A549 (cell line): ENCODE results near the gene FAM162A. TPM values are rescaled to one million over a fixed set of nuclear protein-coding genes. Genes with fewer than 3 reads are reported as not detected.

ENCODE experiments used
- ATAC-seq, 2 experiments: fragments of 200-7000 bp in 1 of 2; fragments of >200 bp in 1 of 2; cut with Nextera tagmentation in 1 of 2; cut with Tn5 transposase in 1 of 2; 3 replicates each; pipeline versions ENCODE4 v1.8.0 to v1.9.1; 2018 to 2020; ENCODE audit warnings: mild to moderate bottlenecking in 1 of 2, moderate library complexity in 1 of 2
- CTCF ChIA-PET: fragments of 300-600 bp; sonication (Branson Sonifier 250); formaldehyde crosslinking; extraction: SDS; loops from one replicate; lab custom pipeline; 2021; ENCODE audit warnings: antibody characterized with exemption, inconsistent platforms; lab: Yijun Ruan, JAX
- POLR2A ChIA-PET: fragments of 350-600 bp; formaldehyde crosslinking; extraction: SDS; loops from one replicate; lab custom pipeline; 2021; ENCODE audit warnings: antibody characterized with exemption, inconsistent platforms; lab: Yijun Ruan, JAX
- DNase-seq, 2 experiments: peaks; one replicate each; pipeline versions ENCODE4 v3.0.0 to v3.0.0-alpha.2; 2011 to 2016; ENCODE audit warnings: low read depth in 1 of 2, low spot score in 1 of 2
- FAIRE-seq: peaks from 2 replicates; lab custom pipeline; 2011; peaks lifted over from hg19 to GRCh38; lab: Jason Lieb, UNC
- H3K27ac ChIP-seq, 2 experiments: fragments of >200 bp; sonication (Bioruptor Twin); formaldehyde crosslinking; 3 replicates each; pipeline ENCODE4 v1.5.1; 2016 to 2017
- H3K4me1 ChIP-seq: fragments of >200 bp; sonication (Bioruptor Twin); formaldehyde crosslinking; 3 replicates; pipeline ENCODE4 v1.6.1; 2016
- H3K4me2 ChIP-seq: fragments of >200 bp; sonication (Bioruptor Twin); formaldehyde crosslinking; 3 replicates; pipeline ENCODE4 v1.6.1; 2016
- H3K4me3 ChIP-seq: fragments of >200 bp; sonication (Bioruptor Twin); formaldehyde crosslinking; 3 replicates; pipeline ENCODE4 v1.5.1; 2016
- H3K9me3 ChIP-seq: fragments of >200 bp; sonication (Bioruptor Twin); formaldehyde crosslinking; 3 replicates; pipeline ENCODE4 v1.6.1; 2016
- CBX2 ChIP-seq: fragments of 200-600 bp; sonication (generic); IDR thresholded peaks from 2 replicates; pipeline ENCODE4 v1.6.1; 2016; ENCODE audit warnings: low read depth, mild to moderate bottlenecking, borderline replicate concordance
- CHD4 ChIP-seq: fragments of 200-600 bp; sonication (generic); IDR thresholded peaks from 2 replicates; pipeline ENCODE4 v1.6.1; 2016; ENCODE audit warnings: antibody characterized with exemption, mild to moderate bottlenecking, borderline replicate concordance
- HOXB13 ChIP-seq: fragments of 250-450 bp; sonication (Bioruptor Pico); IDR thresholded peaks from 2 replicates; pipeline ENCODE4 v1.5.0; 2020; ENCODE audit warnings: low read depth, mild to moderate bottlenecking, moderate library complexity
- HOXB5 ChIP-seq: fragments of 250-450 bp; sonication (Bioruptor Pico); IDR thresholded peaks from 2 replicates; pipeline ENCODE4 v1.5.0; 2020; ENCODE audit warnings: mild to moderate bottlenecking, moderate library complexity
- JUN ChIP-seq, 2 experiments: fragments of >200 bp; sonication (Bioruptor Twin); formaldehyde crosslinking; IDR thresholded peaks; 2 replicates in 1 of 2; 3 replicates in 1 of 2; pipeline ENCODE4 v1.6.1; 2016 to 2017
- KDM1A ChIP-seq: fragments of 200-600 bp; sonication (generic); IDR thresholded peaks from 2 replicates; pipeline ENCODE4 v1.6.1; 2016; ENCODE audit warnings: low read depth, mild to moderate bottlenecking
- MAFK ChIP-seq: fragments of 450-650 bp; IDR thresholded peaks from 2 replicates; pipeline ENCODE4 v1.6.1; 2014; ENCODE audit not compliant: partially characterized antibody
- MAZ ChIP-seq: fragments of 150-350 bp; IDR thresholded peaks from 2 replicates; pipeline ENCODE4 v1.6.1; 2014; ENCODE audit warnings: antibody characterized with exemption, low read depth, low read length, borderline replicate concordance
- MYC ChIP-seq: IDR thresholded peaks from 2 replicates; pipeline ENCODE4 v1.6.1; 2012; ENCODE audit warnings: mild to moderate bottlenecking, inconsistent platforms, low read length, improper control_type of control experiment, borderline replicate concordance
- POLR2A ChIP-seq: IDR thresholded peaks from 2 replicates; pipeline ENCODE4 v1.6.1; 2012; ENCODE audit warnings: mild to moderate bottlenecking, low read length
- RAD21 ChIP-seq, 2 experiments: fragments of >200 bp in 1 of 2; sonication (Bioruptor Twin) in 1 of 2; formaldehyde crosslinking in 1 of 2; IDR thresholded peaks in 1 of 2; conservative IDR thresholded peaks in 1 of 2; 2 replicates in 1 of 2; 3 replicates in 1 of 2; pipeline ENCODE4 v1.6.1; 2012 to 2018; ENCODE audit warnings: inconsistent platforms in 1 of 2
- RARB ChIP-seq: fragments of 250-450 bp; sonication (Bioruptor Pico); IDR thresholded peaks from 2 replicates; pipeline ENCODE4 v1.8.0; 2021; ENCODE audit warnings: mild to moderate bottlenecking, moderate library complexity
- RFX5 ChIP-seq: fragments of 450-650 bp; IDR thresholded peaks from 2 replicates; pipeline ENCODE4 v1.7.1; 2014; ENCODE audit warnings: antibody characterized with exemption, mild to moderate bottlenecking, moderate library complexity
- RNF2 ChIP-seq: fragments of 200-600 bp; sonication (generic); IDR thresholded peaks from 2 replicates; pipeline ENCODE4 v1.6.1; 2016; ENCODE audit warnings: low read depth, mild to moderate bottlenecking, antibody characterized with exemption, moderate library complexity, borderline replicate concordance
- TFCP2L1 ChIP-seq: fragments of 250-450 bp; sonication (Bioruptor Pico); IDR thresholded peaks from 2 replicates; pipeline ENCODE4 v1.5.0; 2021; ENCODE audit warnings: mild to moderate bottlenecking
- ZSCAN20 ChIP-seq: fragments of 250-450 bp; sonication (Bioruptor Pico); IDR thresholded peaks from 2 replicates; pipeline ENCODE4 v1.8.0; 2022; ENCODE audit warnings: mild to moderate bottlenecking, moderate library complexity
- WGBS: methylation state at CpG from one replicate; pipeline ENCODE4 v1.1.6; 2017; ENCODE audit errors: missing lambda C conversion rate; 5-methylcytosine and 5-hydroxymethylcytosine counted together
- polyA plus RNA-seq, 4 experiments: library from polyadenylated mRNA; depleted of rRNA in 3 of 4; stranded (reverse); fragments of >200 nt; fragmentation: RNase III in 1 of 4; extraction: RNeasy Plus Mini Kit Qiagen cat#74134 plus additional on column Dnase treatment in 1 of 4; gene quantifications; 2 replicates in 3 of 4; 3 replicates in 1 of 4; pipeline ENCODE4 v1.2.3, GENCODE V29; 2011 to 2017
- TF ChIP-seq, protein P1 (sequence below): IDR thresholded peaks from 2 replicates; pipeline ENCODE4 v1.6.1; 2012; ENCODE audit warnings: low read depth, borderline replicate concordance
- TF ChIP-seq, protein P2 (sequence below): fragments of 150-350 bp; IDR thresholded peaks from 2 replicates; pipeline ENCODE4 v1.6.1; 2014; ENCODE audit warnings: low read depth, mild to moderate bottlenecking, low read length
- TF ChIP-seq, protein P3 (sequence below): fragments of >200 bp; sonication (Bioruptor Twin); formaldehyde crosslinking; IDR thresholded peaks from 2 replicates; pipeline ENCODE4 v1.6.1; 2016
- TF ChIP-seq, protein P4 (sequence below): fragments of 200-600 bp; sonication (generic); IDR thresholded peaks from 2 replicates; pipeline ENCODE4 v1.6.1; 2016; ENCODE audit warnings: antibody characterized with exemption, mild to moderate bottlenecking, moderate library complexity
- TF ChIP-seq, protein P5 (sequence below): fragments of >200 bp; sonication (Bioruptor Twin); formaldehyde crosslinking; IDR thresholded peaks from 3 replicates; pipeline ENCODE4 v1.5.1; 2016
- TF ChIP-seq, protein P6 (sequence below): IDR thresholded peaks from 2 replicates; pipeline ENCODE4 v1.6.1; 2012
- TF ChIP-seq, protein P7 (sequence below): fragments of 450-650 bp; IDR thresholded peaks from 2 replicates; pipeline ENCODE4 v1.6.1; 2014; ENCODE audit warnings: antibody characterized with exemption
- TF ChIP-seq, protein P8 (sequence below): fragments of 250-450 bp; sonication (Bioruptor Pico); IDR thresholded peaks from 2 replicates; pipeline ENCODE4 v1.5.0; 2021; ENCODE audit warnings: mild to moderate bottlenecking, moderate library complexity, borderline replicate concordance

Gene FAM162A
- polyA plus RNA-seq, 2 of the 4 experiments (the other 2 are of a cell fraction), result 41.8 to 61.1 TPM

DNA sequence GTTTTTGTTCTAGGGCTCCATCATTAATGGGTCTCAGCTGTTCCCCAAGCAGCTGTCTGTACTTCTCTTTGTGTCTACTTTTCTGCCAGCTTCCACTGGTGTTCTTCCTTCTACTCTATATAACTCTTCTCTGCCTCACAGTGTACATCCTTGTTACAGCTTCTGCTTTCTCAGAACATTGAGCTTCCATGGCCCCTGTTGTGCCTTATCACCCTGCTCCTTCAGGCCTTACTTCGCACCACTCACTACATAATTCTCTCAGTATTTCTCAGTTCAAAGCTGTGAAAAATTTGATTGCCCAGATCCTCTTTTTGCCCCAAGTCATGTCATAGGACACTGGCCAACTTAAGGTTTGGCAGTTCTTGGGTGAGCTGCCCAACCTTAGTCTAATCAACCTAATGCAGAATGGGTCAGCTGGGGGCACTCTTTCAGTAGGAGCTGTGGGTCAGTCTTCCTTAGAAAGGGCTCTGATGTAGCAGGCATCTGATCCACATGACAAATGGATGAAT is 30.0 kb upstream of the FAM162A start:
- ATAC-seq (no peak), DNase-seq (no peak), FAIRE-seq (no peak)
- WGBS, result 93% methylated on average over 1 of the region's 1 CpG
- Histone ChIP-seq H3K4me3 (no peak overlapping the region), H3K9me3 (no peaks in the 10 kb centered on the region), H3K4me2 (no peak overlapping the region), H3K27ac (no peak overlapping the region), H3K4me1 (peaks cover 3% of the 10 kb centered on the region; the same call in 1 of the 3 replicates)
- POLR2A ChIA-PET, result no interaction called here
- CTCF ChIA-PET, result interaction anchor here (0.6 kb wide), 1 partner anchor 566 kb away, joined by 3 read pairs; no protein-coding TSS in a partner anchor
- TF ChIP-seq, protein P1, sequence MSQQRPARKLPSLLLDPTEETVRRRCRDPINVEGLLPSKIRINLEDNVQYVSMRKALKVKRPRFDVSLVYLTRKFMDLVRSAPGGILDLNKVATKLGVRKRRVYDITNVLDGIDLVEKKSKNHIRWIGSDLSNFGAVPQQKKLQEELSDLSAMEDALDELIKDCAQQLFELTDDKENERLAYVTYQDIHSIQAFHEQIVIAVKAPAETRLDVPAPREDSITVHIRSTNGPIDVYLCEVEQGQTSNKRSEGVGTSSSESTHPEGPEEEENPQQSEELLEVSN, result no peak
- TF ChIP-seq RARB (CRISPR knock-in tag) (no peak), KDM1A (no peak), POLR2A (no peak), CHD4 (no peak), HOXB13 (no peak)
- TF ChIP-seq, protein P2, sequence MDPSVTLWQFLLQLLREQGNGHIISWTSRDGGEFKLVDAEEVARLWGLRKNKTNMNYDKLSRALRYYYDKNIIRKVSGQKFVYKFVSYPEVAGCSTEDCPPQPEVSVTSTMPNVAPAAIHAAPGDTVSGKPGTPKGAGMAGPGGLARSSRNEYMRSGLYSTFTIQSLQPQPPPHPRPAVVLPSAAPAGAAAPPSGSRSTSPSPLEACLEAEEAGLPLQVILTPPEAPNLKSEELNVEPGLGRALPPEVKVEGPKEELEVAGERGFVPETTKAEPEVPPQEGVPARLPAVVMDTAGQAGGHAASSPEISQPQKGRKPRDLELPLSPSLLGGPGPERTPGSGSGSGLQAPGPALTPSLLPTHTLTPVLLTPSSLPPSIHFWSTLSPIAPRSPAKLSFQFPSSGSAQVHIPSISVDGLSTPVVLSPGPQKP, result no peak
- TF ChIP-seq, protein P3, sequence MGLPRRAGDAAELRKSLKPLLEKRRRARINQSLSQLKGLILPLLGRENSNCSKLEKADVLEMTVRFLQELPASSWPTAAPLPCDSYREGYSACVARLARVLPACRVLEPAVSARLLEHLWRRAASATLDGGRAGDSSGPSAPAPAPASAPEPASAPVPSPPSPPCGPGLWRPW, result no peak
- TF ChIP-seq, protein P4, sequence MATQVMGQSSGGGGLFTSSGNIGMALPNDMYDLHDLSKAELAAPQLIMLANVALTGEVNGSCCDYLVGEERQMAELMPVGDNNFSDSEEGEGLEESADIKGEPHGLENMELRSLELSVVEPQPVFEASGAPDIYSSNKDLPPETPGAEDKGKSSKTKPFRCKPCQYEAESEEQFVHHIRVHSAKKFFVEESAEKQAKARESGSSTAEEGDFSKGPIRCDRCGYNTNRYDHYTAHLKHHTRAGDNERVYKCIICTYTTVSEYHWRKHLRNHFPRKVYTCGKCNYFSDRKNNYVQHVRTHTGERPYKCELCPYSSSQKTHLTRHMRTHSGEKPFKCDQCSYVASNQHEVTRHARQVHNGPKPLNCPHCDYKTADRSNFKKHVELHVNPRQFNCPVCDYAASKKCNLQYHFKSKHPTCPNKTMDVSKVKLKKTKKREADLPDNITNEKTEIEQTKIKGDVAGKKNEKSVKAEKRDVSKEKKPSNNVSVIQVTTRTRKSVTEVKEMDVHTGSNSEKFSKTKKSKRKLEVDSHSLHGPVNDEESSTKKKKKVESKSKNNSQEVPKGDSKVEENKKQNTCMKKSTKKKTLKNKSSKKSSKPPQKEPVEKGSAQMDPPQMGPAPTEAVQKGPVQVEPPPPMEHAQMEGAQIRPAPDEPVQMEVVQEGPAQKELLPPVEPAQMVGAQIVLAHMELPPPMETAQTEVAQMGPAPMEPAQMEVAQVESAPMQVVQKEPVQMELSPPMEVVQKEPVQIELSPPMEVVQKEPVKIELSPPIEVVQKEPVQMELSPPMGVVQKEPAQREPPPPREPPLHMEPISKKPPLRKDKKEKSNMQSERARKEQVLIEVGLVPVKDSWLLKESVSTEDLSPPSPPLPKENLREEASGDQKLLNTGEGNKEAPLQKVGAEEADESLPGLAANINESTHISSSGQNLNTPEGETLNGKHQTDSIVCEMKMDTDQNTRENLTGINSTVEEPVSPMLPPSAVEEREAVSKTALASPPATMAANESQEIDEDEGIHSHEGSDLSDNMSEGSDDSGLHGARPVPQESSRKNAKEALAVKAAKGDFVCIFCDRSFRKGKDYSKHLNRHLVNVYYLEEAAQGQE, result no peak
- TF ChIP-seq, protein P5, sequence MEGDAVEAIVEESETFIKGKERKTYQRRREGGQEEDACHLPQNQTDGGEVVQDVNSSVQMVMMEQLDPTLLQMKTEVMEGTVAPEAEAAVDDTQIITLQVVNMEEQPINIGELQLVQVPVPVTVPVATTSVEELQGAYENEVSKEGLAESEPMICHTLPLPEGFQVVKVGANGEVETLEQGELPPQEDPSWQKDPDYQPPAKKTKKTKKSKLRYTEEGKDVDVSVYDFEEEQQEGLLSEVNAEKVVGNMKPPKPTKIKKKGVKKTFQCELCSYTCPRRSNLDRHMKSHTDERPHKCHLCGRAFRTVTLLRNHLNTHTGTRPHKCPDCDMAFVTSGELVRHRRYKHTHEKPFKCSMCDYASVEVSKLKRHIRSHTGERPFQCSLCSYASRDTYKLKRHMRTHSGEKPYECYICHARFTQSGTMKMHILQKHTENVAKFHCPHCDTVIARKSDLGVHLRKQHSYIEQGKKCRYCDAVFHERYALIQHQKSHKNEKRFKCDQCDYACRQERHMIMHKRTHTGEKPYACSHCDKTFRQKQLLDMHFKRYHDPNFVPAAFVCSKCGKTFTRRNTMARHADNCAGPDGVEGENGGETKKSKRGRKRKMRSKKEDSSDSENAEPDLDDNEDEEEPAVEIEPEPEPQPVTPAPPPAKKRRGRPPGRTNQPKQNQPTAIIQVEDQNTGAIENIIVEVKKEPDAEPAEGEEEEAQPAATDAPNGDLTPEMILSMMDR, result no peak

DNA sequence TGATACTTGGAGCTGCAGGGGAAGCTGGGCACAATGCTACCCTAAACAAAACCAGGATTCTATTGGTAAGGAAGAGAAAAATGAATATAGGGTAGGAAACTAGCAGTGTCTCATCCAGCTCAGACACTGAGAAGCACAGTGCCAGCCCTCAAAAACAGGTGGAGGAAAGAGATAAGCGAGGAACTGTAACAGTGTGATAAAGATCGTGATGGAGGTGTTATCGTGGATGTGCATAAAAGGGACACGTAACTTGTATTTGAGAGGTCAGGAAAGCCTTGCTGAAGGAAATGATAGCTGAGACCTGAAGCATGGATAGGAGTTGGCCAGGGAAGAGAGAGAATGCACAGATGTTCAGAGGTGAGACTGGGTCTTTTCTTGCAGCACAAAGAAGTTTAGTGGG is 28.4 kb upstream of the FAM162A start:
- Histone ChIP-seq H3K4me3 (no peak overlapping the region), H3K9me3 (no peaks in the 10 kb centered on the region), H3K4me2 (no peak overlapping the region), H3K27ac (no peak overlapping the region), H3K4me1 (peaks cover 3% of the 10 kb centered on the region; the same call in 1 of the 3 replicates)
- ChIA-PET CTCF (interaction anchor here (1.3 to 2.8 kb wide), 2 partner anchors 38 to 49 kb away, joined by 4 to 8 read pairs; no protein-coding TSS in a partner anchor), POLR2A (no interaction called here)
- DNase-seq (no peak), FAIRE-seq (no peak), ATAC-seq (no peak)
- WGBS, result 79% methylated on average over 4 of the region's 4 CpGs
- no peak for TF ChIP-seq MAZ
- no peak for TF ChIP-seq MYC
- TF ChIP-seq, protein P6, sequence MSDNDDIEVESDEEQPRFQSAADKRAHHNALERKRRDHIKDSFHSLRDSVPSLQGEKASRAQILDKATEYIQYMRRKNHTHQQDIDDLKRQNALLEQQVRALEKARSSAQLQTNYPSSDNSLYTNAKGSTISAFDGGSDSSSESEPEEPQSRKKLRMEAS, result no peak
- TF ChIP-seq, protein P7, sequence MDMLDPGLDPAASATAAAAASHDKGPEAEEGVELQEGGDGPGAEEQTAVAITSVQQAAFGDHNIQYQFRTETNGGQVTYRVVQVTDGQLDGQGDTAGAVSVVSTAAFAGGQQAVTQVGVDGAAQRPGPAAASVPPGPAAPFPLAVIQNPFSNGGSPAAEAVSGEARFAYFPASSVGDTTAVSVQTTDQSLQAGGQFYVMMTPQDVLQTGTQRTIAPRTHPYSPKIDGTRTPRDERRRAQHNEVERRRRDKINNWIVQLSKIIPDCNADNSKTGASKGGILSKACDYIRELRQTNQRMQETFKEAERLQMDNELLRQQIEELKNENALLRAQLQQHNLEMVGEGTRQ, result no peak
- no peak for TF ChIP-seq RAD21 (conservative IDR thresholded peaks at IDR 0.05 in 1 of 2, IDR thresholded peaks at IDR 0.05 in 1 of 2)
- no peak for TF ChIP-seq RARB (CRISPR knock-in tag)
- TF ChIP-seq CBX2, result no peak
- no peak for TF ChIP-seq JUN (IDR thresholded peaks at IDR 0.05)
- TF ChIP-seq RFX5, result no peak
- no peak for TF ChIP-seq HOXB5 (CRISPR knock-in tag)
- TF ChIP-seq TFCP2L1 (CRISPR knock-in tag), result no peak
- no peak for TF ChIP-seq ZSCAN20 (CRISPR knock-in tag)
- TF ChIP-seq, protein P8, sequence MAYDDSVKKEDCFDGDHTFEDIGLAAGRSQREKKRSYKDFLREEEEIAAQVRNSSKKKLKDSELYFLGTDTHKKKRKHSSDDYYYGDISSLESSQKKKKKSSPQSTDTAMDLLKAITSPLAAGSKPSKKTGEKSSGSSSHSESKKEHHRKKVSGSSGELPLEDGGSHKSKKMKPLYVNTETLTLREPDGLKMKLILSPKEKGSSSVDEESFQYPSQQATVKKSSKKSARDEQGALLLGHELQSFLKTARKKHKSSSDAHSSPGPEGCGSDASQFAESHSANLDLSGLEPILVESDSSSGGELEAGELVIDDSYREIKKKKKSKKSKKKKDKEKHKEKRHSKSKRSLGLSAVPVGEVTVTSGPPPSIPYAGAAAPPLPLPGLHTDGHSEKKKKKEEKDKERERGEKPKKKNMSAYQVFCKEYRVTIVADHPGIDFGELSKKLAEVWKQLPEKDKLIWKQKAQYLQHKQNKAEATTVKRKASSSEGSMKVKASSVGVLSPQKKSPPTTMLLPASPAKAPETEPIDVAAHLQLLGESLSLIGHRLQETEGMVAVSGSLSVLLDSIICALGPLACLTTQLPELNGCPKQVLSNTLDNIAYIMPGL (CRISPR knock-in tag), result no peak
- TF ChIP-seq RNF2, result no peak
- TF ChIP-seq MAFK, result no peak
